Myocyte (in vitro differentiated cells): ENCODE data around the gene ARAP1. TPM values are rescaled to one million over a fixed set of nuclear protein-coding genes. Genes with fewer than 3 reads are reported as not detected.

ENCODE experiments used
- DNase-seq: peaks from one replicate; pipeline ENCODE4 v3.0.0-alpha.2; 2012; ENCODE audit warnings: low read depth
- total RNA-seq: library from RNA; depleted of rRNA; stranded (reverse); fragments of >200 nt; gene quantifications from 2 replicates; pipeline ENCODE4 v1.2.3, GENCODE V29; 2014

Gene ARAP1
- total RNA-seq, 1 donor from 2014 or later, result 62.2 TPM

DNA sequence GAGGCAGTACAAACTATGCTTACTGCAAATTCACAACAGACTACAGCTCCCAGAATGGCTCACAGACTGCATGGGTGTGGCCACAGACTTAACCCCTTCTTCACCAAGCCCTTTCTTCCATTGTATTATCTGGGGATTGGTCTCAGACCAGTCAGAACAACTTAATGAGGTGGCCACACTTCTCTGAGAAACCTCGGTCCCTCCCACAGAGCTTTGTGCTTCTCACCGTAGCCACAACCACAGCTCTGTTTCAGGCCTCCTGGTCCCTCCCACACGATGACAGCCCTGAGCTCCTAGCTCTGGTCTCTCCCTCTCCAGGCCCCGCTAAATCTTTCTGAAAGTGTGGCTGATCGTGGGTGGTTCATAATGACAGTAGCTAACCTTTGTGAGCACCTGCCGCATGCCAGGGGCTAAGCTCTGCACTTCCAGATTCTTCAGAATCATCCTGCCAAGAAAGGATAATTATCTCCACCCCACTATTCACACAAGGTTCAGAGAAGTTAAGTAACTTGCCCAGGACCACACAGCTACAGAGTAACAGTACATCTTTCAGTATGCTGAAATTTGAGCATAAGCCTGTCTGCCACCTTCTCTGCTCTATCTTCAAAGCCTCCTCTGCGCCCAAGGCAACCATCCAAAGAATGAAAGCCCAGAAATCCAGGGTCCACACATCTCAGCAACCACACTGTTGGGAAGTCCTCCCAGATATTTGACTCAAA, 83.4 kb downstream of the ARAP1 start:
- DNase-seq, result peak; percentile 63

DNA sequence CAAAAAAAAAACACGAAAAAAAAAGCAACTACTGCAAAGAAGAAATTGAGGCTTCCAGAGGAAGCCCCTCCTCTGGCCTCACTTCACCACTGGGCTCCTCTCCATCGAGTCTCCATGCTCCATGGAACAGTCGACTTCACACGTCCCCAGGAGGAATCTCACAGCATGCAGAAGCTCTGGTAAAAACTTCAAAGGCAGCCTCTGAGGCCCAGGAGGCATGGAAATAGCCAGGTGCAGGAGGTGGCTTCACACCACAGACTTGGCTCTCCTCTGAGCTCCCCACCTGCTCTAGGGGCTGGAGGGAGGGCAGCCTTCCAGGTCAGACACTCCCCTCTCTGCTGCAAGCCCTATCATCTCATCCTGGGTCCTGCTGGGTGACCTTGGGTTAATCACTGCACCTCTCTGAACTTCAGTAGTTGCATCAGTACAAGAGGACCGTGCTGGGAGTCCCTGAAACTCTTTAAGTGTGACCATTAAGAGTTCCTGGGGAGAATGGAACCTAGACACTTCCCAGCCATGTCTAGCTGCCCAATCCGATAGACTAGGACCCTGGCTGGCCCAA, 86.2 kb downstream of the ARAP1 start:
- DNase-seq, result no peak

DNA sequence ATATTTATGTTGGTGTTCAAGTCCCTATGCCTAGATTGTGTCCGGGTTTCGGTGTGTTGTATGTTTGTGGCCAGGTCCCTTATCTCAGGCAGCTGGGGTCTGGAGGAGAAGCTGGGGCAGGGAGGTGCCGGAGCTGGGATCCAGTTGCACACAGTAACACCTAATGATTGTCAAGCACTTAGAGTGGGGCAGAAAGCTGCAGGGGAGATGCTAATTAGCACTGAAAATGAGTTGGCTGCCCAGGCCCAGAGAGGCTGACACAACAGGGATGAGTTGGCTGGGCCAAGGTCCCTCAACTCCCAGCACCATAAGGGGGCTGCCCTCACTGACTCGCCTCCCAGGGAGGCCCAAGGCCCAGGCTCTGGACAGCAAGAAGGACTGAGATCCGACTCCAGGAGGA, 90.2 kb downstream of the ARAP1 start:
- DNase-seq, result no peak

DNA sequence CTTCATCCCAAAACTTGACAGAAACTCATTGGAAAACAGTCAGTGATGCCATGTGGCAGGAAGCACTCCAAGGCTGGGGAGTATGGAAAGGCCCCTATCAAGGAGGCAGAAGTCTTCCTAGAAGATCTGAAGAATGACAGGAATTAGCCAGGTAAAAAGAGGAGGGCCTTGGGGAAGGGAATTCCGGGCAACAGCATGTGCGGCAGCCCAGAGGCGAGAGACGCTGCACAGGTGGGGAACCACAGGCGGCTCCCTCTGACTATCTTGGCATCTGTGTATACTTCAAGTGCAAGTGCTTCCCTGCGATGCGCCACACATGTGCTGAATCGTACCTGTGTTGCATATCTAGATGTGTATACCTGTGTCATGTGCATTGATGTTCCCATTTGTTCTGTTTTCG, 90.7 kb downstream of the ARAP1 start:
- DNase-seq, result no peak

DNA sequence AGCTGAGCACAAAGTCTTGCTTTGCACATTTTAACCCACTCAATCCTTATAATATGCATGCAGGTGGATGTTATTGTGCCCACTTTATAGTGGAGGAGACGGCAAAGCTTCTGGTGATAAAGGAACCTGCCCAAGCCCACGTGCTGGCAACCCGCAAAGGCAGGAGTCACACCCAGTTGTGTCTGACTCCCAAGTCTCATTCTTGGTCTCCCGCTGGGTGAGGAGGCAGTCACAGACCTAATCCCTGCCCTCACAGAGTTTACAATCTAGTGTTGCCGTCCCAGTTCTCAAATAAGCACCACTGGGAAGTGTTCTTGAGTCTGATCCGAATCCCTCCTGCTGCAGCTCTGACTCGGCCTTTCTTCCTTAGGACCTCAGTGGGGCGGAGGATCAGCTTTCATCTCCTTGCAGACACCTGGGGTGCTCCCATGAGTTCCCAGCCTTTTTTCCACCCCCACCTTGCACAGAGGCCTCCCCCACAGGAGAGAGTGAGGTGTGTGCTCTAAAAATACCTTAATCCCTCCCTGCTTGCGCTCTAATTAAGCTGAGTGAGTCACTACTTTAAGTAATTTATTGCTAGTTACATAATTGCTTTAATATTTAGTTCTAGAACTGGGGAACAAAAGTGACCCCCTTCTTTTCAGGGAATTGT, 93.1 kb downstream of the ARAP1 start:
- no peak for DNase-seq

DNA sequence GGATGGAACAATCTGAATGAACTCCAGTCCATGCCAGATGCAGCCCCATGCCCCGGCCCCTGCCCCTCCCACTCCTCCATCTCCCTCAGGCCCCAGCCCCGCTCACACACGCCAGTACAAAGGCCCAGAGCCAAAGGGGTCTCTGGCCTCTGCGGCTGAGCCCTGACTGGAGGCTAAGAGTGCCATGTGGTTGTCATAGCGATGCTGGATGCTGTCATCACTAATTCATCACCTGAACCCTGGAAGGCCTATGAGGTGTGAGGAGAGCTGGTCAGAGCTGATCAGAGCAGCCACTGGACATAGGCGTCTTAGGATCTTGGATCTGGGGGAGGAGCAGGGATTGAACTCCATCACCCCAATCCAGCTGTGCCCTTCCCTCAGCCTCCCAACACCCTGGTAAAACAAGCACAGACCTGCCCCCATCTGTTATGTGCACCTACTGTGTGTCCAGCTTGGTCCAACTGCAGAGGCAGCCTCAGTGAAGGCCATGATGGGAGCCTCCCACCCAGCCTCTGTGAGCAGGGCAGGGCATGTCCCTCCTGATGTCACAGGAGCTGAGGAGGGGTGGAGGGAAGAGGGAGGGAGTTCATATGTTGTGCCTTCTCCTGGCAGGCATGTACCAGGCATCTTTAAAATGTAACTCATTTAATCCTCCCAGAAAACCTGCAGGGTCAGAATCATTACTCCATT, 94.7 kb downstream of the ARAP1 start:
- no peak for DNase-seq

DNA sequence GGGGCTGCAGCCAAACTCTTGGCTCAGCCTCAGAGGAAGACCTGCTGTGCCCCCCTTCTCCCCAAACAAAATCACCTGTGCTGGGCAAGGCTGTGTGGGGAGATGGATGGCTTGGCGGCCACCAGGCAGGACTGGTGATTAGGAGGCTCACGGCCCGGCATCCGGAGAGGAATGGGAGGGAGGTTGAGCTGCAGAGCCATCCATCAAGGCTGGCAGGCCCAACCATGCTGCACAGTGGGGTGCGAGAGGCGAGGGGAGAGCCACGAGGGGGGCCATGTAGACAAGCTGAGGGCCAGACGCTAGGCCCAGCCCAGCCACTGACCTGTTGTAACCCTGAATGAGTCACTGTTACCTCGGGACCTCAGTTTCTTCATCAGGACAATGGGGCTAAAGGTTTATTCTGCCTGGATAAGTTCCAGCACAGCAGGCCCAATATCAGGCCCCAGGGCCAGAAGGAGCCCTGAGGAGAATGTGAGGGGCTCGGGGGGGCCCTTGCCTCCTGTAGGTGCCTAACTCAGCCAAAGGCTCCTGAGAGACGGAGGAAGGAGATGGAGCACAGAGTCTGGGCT, 96.2 kb downstream of the ARAP1 start:
- no peak for DNase-seq

DNA sequence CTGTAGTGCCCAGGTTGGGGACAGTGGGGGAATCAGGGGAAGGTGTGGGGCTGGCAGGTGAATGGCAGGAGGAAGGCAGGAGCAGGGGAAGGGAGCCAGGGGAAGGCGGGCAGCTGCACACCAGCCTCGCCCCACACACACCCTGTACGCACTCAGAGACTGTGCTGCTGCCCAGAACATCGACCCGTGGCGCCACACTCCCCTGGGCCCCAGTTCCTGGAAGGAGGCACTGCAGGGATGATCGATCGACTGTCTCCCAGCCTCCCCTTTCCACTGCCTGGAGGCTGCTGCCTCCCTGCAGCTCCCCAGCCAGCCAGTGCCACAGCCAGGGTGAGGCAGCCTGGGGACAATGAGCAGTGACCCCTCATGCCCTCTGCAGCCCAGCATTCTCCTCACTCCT, 97.2 kb downstream of the ARAP1 start:
- DNase-seq, result no peak

DNA sequence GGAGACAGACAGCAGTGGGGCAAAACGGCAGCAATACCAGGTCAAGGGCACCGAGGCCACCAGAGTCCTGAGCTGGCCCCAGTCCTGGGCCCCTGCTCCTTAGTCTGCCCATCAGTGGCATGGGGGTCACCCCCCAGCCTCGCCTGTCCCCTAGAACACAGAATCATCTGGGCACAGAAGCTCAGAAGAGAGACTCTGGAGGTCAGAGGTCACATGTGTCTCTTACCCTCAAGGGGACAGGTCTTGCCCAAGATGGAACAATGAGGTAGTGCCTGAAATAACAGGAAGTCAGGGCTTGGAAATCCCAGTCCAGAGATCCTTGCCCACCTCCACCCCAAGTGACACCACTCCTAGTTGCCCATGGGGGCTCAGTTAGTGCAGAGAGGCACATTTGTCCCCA, 98.6 kb downstream of the ARAP1 start:
- DNase-seq, result no peak

DNA sequence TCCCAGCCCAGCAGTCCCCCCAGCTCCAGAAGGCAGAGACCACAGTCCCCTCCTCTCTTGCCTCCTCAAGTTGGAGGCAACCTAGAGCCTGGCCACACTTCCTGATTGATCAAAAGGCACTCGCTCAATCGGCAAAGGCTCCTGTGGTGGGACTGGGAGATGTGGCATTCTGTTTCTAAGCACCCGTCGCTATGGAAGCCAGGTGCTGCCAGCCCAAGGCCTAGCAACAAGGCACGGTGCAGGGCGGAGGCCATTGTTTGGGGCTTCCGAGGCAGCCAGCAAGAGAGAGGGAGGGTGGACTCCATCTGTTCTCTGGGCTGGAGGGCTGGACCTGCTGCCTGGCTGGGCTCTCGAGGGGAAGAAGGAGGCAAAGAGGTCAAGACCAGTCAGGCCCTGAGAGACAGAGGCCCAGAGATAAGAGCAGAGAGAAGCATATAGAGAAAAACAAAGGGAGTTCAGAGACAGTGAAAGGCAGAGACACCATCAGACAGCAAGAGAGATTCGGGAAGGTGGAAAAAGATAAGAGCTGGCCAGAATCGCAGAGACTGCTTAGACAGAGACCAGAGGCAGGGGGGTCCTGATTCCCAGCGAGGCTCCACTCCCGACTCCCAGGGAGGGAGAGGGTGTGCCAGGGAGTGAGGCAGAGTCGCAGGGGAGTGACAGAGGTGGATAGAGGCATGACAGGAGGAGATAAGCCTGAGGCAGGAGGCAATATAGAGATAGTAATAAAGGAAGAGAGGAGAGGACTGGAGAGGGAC, 99.2 kb downstream of the ARAP1 start:
- no peak for DNase-seq

DNA sequence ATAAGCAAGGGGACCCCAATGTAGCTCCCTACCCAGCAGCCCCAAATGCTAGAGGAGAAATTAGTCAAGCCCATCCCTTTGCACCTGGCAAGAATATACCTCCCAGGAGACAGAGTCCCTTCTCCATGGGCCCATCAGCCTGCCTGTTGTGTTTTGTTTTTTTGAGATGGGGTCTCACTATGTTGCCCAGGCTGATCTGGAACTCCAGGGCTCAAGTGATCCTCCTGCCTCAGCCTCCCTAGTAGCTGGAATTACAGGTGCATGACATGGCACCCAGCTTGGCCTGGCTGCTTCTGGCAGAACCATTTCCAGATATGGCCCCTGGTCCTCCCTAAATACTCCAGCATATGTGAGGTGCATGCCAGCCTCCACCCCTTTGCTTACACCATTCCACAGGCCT, 100.1 kb downstream of the ARAP1 start:
- no peak for DNase-seq

DNA sequence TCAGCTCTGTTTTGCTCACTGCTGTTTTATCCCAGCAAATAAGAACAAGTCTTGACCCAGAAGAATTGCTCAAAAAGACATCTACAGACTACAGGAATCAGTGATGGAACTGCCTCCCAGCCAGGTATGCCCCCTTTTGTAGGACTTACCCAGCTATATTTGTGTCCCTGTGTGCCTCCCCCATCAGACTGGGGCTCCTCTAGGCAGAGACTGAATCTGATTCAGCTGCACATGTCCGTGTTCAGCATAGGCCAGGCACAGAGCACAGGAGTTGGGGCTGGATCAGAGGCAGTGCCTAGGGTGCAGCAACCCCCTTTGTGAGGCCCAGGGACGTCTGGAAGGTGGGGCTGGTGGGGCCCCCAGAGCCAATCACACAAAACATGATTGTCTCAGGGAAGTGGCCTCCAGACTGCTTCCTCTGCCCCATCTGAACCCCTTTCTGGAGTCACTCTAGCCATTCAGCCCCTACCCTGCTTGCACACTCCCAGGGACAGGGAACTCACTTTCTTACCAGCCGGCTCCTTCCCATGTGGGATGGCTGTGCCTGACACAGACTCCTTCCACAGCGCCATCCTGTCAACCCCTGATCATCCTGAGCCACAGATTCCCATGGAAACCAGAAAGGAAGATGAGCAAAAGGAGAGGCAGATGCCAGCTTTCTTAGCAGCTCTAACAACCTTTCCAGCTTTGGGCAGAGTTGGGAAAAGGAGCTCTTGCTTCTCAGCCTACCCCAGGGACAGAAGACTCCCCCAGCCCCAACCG, 102.8 kb downstream of the ARAP1 start:
- no peak for DNase-seq

DNA sequence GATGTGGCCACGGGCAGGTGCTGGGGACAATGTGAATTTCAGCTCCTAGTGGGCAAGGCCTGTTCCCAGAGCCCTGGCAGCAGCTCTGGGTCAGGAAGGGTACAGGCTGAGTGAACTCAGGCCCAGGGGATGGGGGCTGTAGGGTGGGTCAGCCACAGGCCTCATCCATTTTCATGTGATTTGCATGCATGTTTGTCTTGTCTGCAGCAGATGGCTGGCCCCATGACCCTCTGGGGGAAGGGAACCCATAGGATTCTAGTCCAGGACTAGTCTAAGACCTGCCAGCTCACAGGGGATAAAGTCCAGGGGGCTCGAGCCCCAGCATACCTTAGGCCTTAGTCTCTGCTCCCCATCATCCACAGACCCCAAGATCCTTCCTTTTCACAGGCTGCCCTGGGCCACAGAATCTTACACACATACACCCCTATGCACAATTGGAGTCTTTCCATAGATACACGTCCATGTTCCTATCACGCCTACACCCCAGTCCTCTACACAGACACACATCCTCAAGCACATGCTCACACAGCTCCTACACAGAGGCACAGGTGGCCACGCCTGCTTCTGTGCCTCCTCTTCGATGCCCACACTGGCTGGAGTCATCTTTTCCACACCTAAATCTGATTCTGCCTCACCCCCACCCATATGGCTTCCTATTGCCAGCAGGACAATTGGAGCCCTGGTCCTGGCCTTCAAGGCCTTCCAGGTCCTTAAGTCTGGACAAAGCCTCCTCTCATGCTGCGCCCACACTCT, 103.6 kb downstream of the ARAP1 start:
- DNase-seq, result no peak

DNA sequence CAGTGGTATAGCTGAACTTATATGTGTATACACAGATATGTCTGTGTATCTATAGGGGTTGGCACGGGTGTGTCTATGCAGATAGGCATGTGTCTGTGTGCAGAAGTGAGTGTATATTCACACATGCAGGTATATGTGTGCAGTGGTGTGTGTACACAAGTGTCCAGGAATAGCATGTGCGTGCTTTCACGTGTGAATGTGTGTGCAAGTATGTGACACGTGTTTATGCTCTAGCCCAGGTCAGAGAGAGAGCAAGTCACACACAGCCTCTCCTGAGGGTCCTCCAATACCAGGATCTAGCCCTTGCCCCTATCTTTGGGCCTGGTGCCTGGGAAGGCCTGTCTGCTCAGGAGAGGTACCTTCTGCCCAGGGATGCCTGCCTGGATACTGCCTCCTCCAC, 104.3 kb downstream of the ARAP1 start:
- DNase-seq, result no peak

DNA sequence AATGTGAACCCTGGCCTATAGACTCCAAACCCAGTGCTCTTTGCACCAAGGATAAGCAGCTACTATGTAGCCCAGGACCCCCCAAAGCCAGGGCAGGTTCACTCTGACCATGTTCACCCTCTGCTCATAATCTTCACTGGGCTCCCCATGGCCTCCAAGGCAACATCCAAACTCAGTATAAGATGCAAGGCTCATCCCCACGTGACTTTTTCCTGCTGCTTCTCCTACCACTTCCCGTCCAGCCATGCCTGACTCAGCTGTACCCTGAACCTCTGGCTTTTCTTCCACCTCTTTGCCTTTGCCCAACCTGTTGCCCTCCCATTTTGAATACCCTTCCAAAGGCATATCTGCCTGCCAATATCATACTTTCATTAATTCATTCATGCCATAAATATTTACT, 105.7 kb downstream of the ARAP1 start:
- DNase-seq, result no peak

DNA sequence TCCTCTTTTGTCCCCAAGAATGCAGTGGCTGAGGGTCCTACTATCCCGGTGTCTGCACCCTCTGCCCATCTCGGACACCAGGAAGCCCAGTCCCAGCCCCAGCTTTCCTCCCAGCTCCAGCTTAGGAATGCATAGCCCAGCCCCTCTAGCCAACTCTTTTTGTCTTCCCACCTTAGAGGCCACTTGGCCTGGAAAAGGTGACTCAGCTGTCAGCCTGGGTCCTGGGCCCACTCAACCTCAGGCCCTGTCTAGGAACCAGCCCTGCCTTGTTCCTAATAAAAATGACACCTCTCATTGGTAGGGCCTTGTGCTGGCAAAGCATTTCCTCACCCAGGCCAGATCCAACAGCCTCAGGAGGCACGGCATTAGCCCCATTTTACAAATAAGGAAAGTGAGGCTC, 106.2 kb downstream of the ARAP1 start:
- DNase-seq, result no peak

DNA sequence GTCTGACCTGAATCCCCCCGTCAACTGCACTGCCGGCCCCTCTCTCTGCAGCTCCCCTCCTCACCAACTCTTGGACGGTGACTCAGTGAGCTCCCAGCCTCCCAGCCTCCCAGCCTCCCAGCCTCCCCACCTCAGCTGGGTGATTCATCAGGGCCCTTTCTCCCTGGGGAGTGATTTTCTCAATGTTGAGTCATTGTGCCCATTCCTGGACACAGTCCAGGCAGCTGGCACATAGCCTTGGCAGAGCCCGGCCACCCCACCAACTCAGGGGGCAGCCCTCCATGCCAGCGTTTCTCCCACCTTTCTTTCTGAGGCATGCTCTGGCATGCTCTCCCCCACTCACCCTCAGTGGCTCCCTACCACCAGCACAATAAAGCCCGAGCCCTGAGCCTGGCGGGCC, 108.7 kb downstream of the ARAP1 start:
- peak; percentile 35 for DNase-seq

DNA sequence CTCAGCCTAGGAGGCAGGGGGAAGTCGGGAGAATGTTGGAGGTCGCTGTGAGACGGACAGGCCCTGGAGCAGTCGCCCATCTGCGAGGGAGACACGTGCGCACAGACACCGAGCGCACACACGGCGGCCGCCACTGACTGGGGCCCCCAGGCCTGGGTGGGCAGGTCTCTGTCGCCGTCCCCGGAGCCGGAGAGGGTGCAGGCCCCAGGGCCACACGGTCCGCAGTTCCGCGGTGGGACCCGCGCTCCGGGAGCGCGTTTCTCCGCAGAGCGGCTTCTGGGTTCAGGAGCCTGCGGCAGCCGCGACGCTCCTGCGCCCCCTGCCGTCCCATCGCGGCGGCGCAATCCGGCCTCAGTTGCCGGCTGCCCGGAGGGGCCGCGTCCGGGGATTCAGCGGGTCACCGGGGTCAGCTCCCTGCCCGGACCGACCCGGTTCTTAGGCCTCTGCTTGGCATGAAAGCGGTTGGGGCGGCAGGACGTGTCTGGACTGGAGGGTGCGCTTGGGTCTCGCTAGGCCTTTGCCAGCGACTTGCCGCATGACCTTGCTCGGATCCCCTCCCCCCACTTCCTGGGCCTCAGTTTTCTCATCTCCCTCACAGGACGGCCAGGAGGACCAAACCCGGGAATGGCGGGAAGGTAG, 109.2 kb downstream of the ARAP1 start:
- peak; percentile 53 for DNase-seq
